A549 (cell line): ENCODE data around the gene HEATR1.
"Not testable (repeated sequence)": the region's sequence is repeated elsewhere in the genome, so short reads cannot be mapped to it uniquely, and the experiment has no call there.

ENCODE experiments used
- CEBPB ChIP-seq, 2 experiments: fragments of >200 bp in 1 of 2; sonication (Bioruptor Twin) in 1 of 2; formaldehyde crosslinking in 1 of 2; IDR thresholded peaks; 2 replicates each; pipeline ENCODE4 v1.6.1; 2012 to 2016
- EHF ChIP-seq: fragments of 250-450 bp; sonication (Bioruptor Pico); IDR thresholded peaks from 2 replicates; pipeline ENCODE4 v1.5.0; 2020; ENCODE audit warnings: mild to moderate bottlenecking
- ELK1 ChIP-seq: fragments of 150-350 bp; IDR thresholded peaks from 2 replicates; pipeline ENCODE4 v1.6.1; 2014; ENCODE audit warnings: low read depth, mild to moderate bottlenecking, low read length
- HDAC2 ChIP-seq: fragments of 200-600 bp; sonication (generic); IDR thresholded peaks from 2 replicates; pipeline ENCODE4 v1.6.1; 2016
- KDM5A ChIP-seq: fragments of 200-600 bp; sonication (generic); IDR thresholded peaks from 2 replicates; pipeline ENCODE4 v1.6.1; 2016; ENCODE audit warnings: antibody characterized with exemption, mild to moderate bottlenecking
- POLR2A ChIP-seq: IDR thresholded peaks from 2 replicates; pipeline ENCODE4 v1.6.1; 2012; ENCODE audit warnings: mild to moderate bottlenecking, low read length
- RAD21 ChIP-seq, 2 experiments: fragments of >200 bp in 1 of 2; sonication (Bioruptor Twin) in 1 of 2; formaldehyde crosslinking in 1 of 2; IDR thresholded peaks in 1 of 2; conservative IDR thresholded peaks in 1 of 2; 2 replicates in 1 of 2; 3 replicates in 1 of 2; pipeline ENCODE4 v1.6.1; 2012 to 2018; ENCODE audit warnings: inconsistent platforms in 1 of 2
- RNF2 ChIP-seq: fragments of 200-600 bp; sonication (generic); IDR thresholded peaks from 2 replicates; pipeline ENCODE4 v1.6.1; 2016; ENCODE audit warnings: low read depth, mild to moderate bottlenecking, antibody characterized with exemption, moderate library complexity, borderline replicate concordance
- SMC3 ChIP-seq: fragments of >200 bp; sonication (Bioruptor Twin); formaldehyde crosslinking; IDR thresholded peaks from 3 replicates; pipeline ENCODE4 v1.6.1; 2018; ENCODE audit warnings: inconsistent platforms
- ZFP36 ChIP-seq: fragments of 450-650 bp; IDR thresholded peaks from 2 replicates; pipeline ENCODE4 v1.6.1; 2014; ENCODE audit warnings: borderline replicate concordance; ENCODE audit not compliant: partially characterized antibody
- TF ChIP-seq, protein P1 (sequence below): fragments of >200 bp; sonication (Bioruptor Twin); formaldehyde crosslinking; IDR thresholded peaks from 2 replicates; pipeline ENCODE4 v1.6.1; 2016
- TF ChIP-seq, protein P2 (sequence below): fragments of >200 bp; sonication (Bioruptor Twin); formaldehyde crosslinking; IDR thresholded peaks from 3 replicates; pipeline ENCODE4 v1.5.1; 2016
- TF ChIP-seq, protein P3 (sequence below): fragments of 450-650 bp; IDR thresholded peaks from 2 replicates; pipeline ENCODE4 v1.6.1; 2014; ENCODE audit warnings: antibody characterized with exemption
- TF ChIP-seq, protein P4 (sequence below): IDR thresholded peaks from 2 replicates; pipeline ENCODE4 v1.6.1; 2012; ENCODE audit warnings: low read depth, borderline replicate concordance

GRCh38 chr1:236607597-236607996 lies 3.3 kb upstream of the HEATR1 start:
- not testable (repeated sequence) for TF ChIP-seq POLR2A; CEBPB (IDR thresholded peaks at IDR 0.05); ELK1; RAD21 (conservative IDR thresholded peaks at IDR 0.05 in 1 of 2, IDR thresholded peaks at IDR 0.05 in 1 of 2); ZFP36; RNF2; SMC3; KDM5A; EHF (CRISPR knock-in tag); HDAC2
- TF ChIP-seq, protein P1, sequence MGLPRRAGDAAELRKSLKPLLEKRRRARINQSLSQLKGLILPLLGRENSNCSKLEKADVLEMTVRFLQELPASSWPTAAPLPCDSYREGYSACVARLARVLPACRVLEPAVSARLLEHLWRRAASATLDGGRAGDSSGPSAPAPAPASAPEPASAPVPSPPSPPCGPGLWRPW = not testable (repeated sequence)
- TF ChIP-seq, protein P2, sequence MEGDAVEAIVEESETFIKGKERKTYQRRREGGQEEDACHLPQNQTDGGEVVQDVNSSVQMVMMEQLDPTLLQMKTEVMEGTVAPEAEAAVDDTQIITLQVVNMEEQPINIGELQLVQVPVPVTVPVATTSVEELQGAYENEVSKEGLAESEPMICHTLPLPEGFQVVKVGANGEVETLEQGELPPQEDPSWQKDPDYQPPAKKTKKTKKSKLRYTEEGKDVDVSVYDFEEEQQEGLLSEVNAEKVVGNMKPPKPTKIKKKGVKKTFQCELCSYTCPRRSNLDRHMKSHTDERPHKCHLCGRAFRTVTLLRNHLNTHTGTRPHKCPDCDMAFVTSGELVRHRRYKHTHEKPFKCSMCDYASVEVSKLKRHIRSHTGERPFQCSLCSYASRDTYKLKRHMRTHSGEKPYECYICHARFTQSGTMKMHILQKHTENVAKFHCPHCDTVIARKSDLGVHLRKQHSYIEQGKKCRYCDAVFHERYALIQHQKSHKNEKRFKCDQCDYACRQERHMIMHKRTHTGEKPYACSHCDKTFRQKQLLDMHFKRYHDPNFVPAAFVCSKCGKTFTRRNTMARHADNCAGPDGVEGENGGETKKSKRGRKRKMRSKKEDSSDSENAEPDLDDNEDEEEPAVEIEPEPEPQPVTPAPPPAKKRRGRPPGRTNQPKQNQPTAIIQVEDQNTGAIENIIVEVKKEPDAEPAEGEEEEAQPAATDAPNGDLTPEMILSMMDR = not testable (repeated sequence)
- TF ChIP-seq, protein P3, sequence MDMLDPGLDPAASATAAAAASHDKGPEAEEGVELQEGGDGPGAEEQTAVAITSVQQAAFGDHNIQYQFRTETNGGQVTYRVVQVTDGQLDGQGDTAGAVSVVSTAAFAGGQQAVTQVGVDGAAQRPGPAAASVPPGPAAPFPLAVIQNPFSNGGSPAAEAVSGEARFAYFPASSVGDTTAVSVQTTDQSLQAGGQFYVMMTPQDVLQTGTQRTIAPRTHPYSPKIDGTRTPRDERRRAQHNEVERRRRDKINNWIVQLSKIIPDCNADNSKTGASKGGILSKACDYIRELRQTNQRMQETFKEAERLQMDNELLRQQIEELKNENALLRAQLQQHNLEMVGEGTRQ = not testable (repeated sequence)
- TF ChIP-seq, protein P4, sequence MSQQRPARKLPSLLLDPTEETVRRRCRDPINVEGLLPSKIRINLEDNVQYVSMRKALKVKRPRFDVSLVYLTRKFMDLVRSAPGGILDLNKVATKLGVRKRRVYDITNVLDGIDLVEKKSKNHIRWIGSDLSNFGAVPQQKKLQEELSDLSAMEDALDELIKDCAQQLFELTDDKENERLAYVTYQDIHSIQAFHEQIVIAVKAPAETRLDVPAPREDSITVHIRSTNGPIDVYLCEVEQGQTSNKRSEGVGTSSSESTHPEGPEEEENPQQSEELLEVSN = not testable (repeated sequence)
